Parathyroid adenoma (tissue), 2 donors: ENCODE measurements around the gene ST8SIA3.

Experiments used
- H2AFZ ChIP-seq: fragments of 300-600 bp; sonication (generic); one replicate; pipeline ENCODE4 v1.7.0; 2017; ENCODE audit warnings: antibody characterized with exemption, mild to moderate bottlenecking
- H3K27ac ChIP-seq: fragments of 300-600 bp; sonication (generic); one replicate; pipeline ENCODE4 v1.7.0; 2017
- H3K27me3 ChIP-seq: fragments of 300-600 bp; sonication (generic); one replicate; pipeline ENCODE4 v1.7.0; 2017; ENCODE audit warnings: low read length; ENCODE audit not compliant: control insufficient read depth, insufficient read depth
- H3K36me3 ChIP-seq: fragments of 300-600 bp; sonication (generic); one replicate; pipeline ENCODE4 v1.7.0; 2017; ENCODE audit warnings: low read length; ENCODE audit not compliant: control insufficient read depth, insufficient read depth
- H3K4me1 ChIP-seq: fragments of 300-600 bp; sonication (generic); one replicate; pipeline ENCODE4 v1.7.0; 2017; ENCODE audit warnings: control low read depth
- H3K4me2 ChIP-seq: fragments of 300-600 bp; sonication (generic); one replicate; pipeline ENCODE4 v1.7.0; 2017; ENCODE audit warnings: low read length
- H3K4me3 ChIP-seq: fragments of 300-600 bp; sonication (generic); one replicate; pipeline ENCODE4 v1.7.0; 2017; ENCODE audit warnings: low read depth, low read length
- H3K79me2 ChIP-seq: fragments of 300-600 bp; sonication (generic); one replicate; pipeline ENCODE4 v1.7.0; 2017; ENCODE audit warnings: control low read depth
- H3K9ac ChIP-seq: fragments of 300-600 bp; sonication (generic); one replicate; pipeline ENCODE4 v1.7.0; 2017; ENCODE audit warnings: mild to moderate bottlenecking
- H3K9me3 ChIP-seq: fragments of 300-600 bp; sonication (generic); one replicate; pipeline ENCODE4 v1.7.0; 2017; ENCODE audit warnings: low read length; ENCODE audit not compliant: control insufficient read depth
- TF ChIP-seq, protein P1 (sequence below): fragments of 300-600 bp; sonication (generic); IDR thresholded peaks from one replicate; pipeline ENCODE4 v1.7.0; 2017; ENCODE audit warnings: antibody characterized with exemption, mild to moderate bottlenecking
- donor health status: primary hyperparathyroidism.

The ST8SIA3 gene

DNA sequence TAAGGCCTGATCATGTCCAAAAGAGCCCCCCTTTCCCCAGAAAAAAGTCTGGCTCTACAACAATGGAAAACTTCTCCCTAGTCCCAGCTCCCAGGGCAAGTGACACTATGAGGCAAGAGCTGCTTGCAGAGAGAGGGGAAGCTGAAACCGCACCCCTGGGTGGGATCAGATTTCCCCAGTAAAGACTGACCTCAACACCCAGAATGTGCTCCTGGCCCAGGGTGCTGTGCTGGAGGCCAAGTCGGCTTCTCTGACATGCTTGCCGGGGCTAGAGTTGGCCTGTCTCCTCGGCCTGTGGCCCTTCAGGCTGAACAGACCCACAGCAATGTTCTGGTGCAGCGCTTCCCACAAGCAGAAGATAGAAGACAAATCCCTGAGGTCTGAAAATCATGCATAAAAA, 18.4 kb upstream of the ST8SIA3 start:
- TF ChIP-seq, protein P1, sequence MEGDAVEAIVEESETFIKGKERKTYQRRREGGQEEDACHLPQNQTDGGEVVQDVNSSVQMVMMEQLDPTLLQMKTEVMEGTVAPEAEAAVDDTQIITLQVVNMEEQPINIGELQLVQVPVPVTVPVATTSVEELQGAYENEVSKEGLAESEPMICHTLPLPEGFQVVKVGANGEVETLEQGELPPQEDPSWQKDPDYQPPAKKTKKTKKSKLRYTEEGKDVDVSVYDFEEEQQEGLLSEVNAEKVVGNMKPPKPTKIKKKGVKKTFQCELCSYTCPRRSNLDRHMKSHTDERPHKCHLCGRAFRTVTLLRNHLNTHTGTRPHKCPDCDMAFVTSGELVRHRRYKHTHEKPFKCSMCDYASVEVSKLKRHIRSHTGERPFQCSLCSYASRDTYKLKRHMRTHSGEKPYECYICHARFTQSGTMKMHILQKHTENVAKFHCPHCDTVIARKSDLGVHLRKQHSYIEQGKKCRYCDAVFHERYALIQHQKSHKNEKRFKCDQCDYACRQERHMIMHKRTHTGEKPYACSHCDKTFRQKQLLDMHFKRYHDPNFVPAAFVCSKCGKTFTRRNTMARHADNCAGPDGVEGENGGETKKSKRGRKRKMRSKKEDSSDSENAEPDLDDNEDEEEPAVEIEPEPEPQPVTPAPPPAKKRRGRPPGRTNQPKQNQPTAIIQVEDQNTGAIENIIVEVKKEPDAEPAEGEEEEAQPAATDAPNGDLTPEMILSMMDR: no peak
- H3K27ac ChIP-seq: no peak overlapping the region

DNA sequence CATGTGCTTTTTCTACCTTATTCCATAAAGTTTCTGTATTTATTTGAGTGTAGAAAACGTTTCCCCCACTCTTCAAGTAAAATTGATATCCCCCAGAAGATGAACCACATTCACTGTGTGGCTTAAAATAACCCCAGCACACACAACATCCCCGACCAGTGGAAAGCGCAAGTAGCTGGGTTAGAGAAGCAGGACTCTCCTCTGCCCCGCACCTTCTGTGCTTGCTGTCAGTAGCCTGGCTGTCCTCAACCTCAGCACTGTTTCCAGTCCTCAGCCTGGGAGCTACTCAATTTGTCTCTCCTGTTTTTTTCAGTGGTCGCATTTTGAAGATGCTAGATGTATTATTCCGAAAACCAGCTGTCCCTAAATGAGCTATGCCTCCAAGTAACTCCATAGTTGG, 18.0 kb upstream of the ST8SIA3 start:
- Histone ChIP-seq H3K4me2 (no peak overlapping the region), H3K9ac (no peak overlapping the region), H2AFZ (no peak overlapping the region)

More for the DNA sequence above, 18.4 kb upstream of the ST8SIA3 start:
- no peak overlapping the region for H3K4me2 ChIP-seq
- H2AFZ ChIP-seq: no peak overlapping the region
- H3K79me2 ChIP-seq: no peaks in the 10 kb centered on the region
- no peak overlapping the region for H3K9ac ChIP-seq
- H3K4me3 ChIP-seq: no peak overlapping the region
- H3K27me3 ChIP-seq: no peaks in the 10 kb centered on the region
- no peaks in the 10 kb centered on the region for H3K36me3 ChIP-seq
- no peaks in the 10 kb centered on the region for H3K4me1 ChIP-seq
- H3K9me3 ChIP-seq: no peaks in the 10 kb centered on the region

DNA sequence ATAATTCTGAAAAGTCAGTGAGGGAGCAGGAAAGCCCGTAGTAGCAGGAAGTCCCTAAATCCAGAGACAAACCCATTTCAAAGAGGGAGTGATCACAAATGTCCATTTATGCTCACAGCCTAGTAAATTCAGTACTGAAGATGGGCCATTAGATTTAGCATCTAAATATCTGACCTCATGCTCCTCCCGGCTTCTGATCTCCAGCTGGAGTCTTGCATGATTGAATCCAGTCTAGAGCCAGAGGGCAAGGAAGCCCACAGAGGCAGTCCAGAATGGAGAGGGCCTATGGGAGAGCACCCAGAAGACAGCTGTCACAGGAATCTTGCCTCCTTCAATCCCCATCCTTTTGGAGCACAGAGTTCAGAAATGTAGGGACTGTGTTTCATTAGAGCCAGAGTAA, 16.0 kb upstream of the ST8SIA3 start:
- TF ChIP-seq, protein P1: no peak
- H3K27ac ChIP-seq: no peak overlapping the region
- no peaks in the 10 kb centered on the region for H3K9me3 ChIP-seq
- H3K4me2 ChIP-seq: no peak overlapping the region
- H2AFZ ChIP-seq: no peak overlapping the region
- H3K36me3 ChIP-seq: no peaks in the 10 kb centered on the region
- H3K27me3 ChIP-seq: no peaks in the 10 kb centered on the region
- H3K9ac ChIP-seq: no peak overlapping the region
- H3K79me2 ChIP-seq: no peaks in the 10 kb centered on the region
- H3K4me3 ChIP-seq: no peak overlapping the region
- no peaks in the 10 kb centered on the region for H3K4me1 ChIP-seq

More for the DNA sequence above, 18.0 kb upstream of the ST8SIA3 start:
- H3K4me3 ChIP-seq: no peak overlapping the region
- no peak overlapping the region for H3K27ac ChIP-seq
- H3K9me3 ChIP-seq: no peaks in the 10 kb centered on the region
- H3K36me3 ChIP-seq: no peaks in the 10 kb centered on the region
- H3K27me3 ChIP-seq: no peaks in the 10 kb centered on the region
- no peaks in the 10 kb centered on the region for H3K4me1 ChIP-seq
- H3K79me2 ChIP-seq: no peaks in the 10 kb centered on the region
- TF ChIP-seq, protein P1: no peak

DNA sequence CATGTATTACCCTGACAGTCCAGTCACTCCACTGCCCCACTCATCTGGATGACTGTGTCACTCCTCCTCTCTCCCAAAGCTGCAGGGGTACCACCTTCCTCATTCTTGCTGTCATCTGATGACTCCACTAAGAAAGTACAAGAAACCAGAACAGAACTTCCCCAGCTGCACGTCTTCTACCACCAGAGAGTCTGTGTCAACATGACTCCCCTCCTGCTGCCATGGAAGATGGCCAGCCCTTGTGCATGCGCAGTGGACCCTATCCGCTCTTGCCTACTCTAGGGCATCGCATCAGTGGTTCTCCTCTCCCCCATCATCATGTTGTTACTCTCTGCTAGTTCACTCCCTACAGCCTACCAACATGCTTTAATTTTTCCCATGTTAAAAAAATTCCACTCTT, 14.5 kb upstream of the ST8SIA3 start:
- Histone ChIP-seq H3K27ac (no peak overlapping the region), H2AFZ (no peak overlapping the region), H3K4me2 (no peak overlapping the region), H3K4me1 (no peaks in the 10 kb centered on the region), H3K79me2 (no peaks in the 10 kb centered on the region), H3K9ac (no peak overlapping the region), H3K36me3 (no peaks in the 10 kb centered on the region), H3K27me3 (no peaks in the 10 kb centered on the region), H3K4me3 (no peak overlapping the region), H3K9me3 (no peaks in the 10 kb centered on the region)
- TF ChIP-seq, protein P1: no peak

DNA sequence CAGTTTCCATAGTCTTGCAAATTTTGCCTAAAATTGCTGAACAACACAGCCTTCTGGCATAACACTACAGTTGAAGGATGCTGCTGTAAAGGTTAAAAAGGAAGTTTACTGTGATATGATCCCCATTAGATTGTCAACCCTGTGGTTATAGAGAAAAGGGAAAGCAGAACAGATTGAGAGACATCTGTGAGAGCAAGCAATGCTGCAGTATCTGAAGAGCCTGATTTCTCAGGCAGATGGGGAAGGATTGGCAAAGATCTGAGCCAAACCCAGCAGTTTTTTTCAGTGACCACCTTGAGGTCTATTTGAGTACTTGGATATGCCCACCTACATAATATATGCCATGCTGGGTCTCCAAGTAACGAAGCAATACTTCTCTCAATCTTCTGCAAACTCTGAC, 8.5 kb upstream of the ST8SIA3 start:
- no peak overlapping the region for H3K9ac ChIP-seq
- no peaks in the 10 kb centered on the region for H3K4me1 ChIP-seq
- no peak overlapping the region for H3K4me3 ChIP-seq
- H3K36me3 ChIP-seq: no peaks in the 10 kb centered on the region
- no peak overlapping the region for H3K4me2 ChIP-seq
- no peaks in the 10 kb centered on the region for H3K79me2 ChIP-seq
- TF ChIP-seq, protein P1: no peak
- no peaks in the 10 kb centered on the region for H3K27me3 ChIP-seq
- no peaks in the 10 kb centered on the region for H3K9me3 ChIP-seq
- no peak overlapping the region for H2AFZ ChIP-seq
- no peak overlapping the region for H3K27ac ChIP-seq
